HG03558 (cell line): Measurements from ENCODE around the gene HAUS7.

ENCODE experiments used
- ATAC-seq: cut with Tn5 transposase; IDR thresholded peaks from one replicate; pipeline ENCODE4 v1.9.1; 2021; ENCODE audit warnings: moderate number of reproducible peaks; ENCODE audit not compliant: unreplicated experiment; ENCODE audit errors: extremely low read depth

The HAUS7 gene

GRCh38 chrX:153443476-153444332 lies 26.7 kb downstream of the HAUS7 start:
- no peak for ATAC-seq

DNA sequence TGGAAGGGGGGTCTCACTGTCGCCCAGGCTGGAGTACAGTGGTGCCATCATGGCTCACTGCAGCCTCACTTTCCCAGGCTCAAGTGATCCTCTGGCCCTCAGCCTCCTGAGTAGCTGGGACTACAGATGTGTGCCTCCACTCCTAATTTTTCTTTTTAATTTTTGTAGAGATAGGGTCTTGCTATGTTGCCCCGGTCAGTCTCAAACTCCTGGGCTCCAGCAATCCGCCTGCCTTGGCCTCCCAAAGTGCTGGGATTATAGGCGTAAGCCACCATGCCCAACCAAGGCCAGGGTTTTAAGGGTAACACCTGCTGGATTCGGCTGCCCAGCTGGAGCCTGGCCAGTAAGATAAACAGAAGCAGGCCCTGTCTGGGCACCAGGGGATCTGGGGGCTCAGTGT lies 27.9 kb downstream of the HAUS7 start:
- no peak for ATAC-seq

GRCh38 chrX:153441981-153442380 lies 28.4 kb downstream of the HAUS7 start:
- no peak for ATAC-seq

- ATAC-seq = no peak
Observed at GRCh38 chrX:153441296-153441695, 29.1 kb downstream of the HAUS7 start.

- ATAC-seq = no peak
Observed at GRCh38 chrX:153440556-153441135, 29.7 kb downstream of the HAUS7 start.

GRCh38 chrX:153439977-153440376 lies 30.4 kb downstream of the HAUS7 start:
- no peak for ATAC-seq

DNA sequence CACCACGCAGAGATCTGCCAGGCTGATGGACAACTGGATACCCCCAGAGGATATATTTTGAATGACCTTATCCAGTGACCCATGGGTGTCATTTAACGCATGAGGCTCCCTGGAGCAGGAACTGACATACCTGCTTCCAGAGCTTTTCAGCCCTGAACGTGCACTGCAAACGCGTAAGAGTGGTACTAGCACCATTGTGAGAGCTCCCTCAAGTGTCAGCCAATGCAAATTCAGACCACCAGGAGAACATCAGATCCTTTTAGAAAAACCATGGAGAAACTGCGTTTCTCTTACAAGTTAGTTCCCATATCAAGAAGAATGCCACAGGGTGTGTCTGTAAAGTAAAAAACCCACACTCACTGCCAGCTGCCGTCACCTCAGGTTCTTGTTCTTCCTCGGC lies 31.8 kb downstream of the HAUS7 start:
- ATAC-seq = no peak

- no peak for ATAC-seq
Observed at GRCh38 chrX:153435845-153436244, 34.5 kb downstream of the HAUS7 start.

GRCh38 chrX:153434801-153435200 lies 35.6 kb downstream of the HAUS7 start:
- ATAC-seq = no peak

- no peak for ATAC-seq
Observed at GRCh38 chrX:153433781-153434285, 36.5 kb downstream of the HAUS7 start.

DNA sequence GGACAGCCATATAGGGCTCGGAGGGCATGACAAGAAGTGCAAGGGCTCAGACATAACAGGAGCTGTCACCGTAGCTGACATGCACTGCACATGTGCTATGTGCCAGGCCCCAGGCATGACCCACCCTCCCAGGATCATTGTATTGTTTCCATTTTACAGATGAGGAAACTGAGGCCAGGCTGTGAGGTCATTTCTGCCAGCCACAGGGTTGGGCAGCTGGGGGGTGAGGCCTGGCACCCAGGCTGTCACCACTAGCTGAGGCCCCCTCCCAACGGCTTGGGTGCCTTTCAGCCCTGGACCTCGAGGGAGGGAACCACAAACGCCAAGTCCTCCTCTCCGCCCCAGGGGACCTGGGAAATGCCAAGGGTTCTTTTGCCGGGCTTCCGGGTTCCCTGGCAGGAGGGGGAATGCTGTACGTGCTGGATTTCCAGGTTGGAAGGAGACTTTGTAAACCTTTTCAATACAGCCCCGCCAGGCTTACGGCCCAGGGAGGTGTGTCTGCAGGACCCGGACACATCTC lies 37.2 kb downstream of the HAUS7 start:
- no peak for ATAC-seq

- no peak for ATAC-seq
Observed at GRCh38 chrX:153430796-153431195, 39.6 kb downstream of the HAUS7 start.

DNA sequence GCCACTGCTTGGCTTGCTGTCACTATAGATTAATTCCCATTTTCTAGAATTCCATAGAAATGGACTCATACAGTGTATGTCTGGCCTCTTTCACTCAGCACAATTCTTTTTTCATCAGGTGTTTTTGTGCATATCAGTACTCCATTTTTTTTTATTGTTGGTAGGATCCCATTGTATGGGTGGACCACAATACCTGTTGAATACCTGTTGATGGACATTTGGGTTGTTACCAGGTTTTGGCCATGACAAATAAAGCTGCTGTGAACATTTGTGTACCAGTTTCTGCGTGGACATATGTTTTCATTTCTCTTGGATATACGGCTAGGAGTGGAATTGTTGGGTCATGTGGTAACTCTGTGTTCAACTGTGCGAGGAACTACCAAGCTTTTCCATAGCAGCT lies 44.2 kb downstream of the HAUS7 start:
- ATAC-seq = no peak

- ATAC-seq = no peak
Observed at GRCh38 chrX:153423652-153424051, 46.7 kb downstream of the HAUS7 start.

GRCh38 chrX:153421856-153422255 lies 48.5 kb downstream of the HAUS7 start:
- no peak for ATAC-seq

GRCh38 chrX:153420851-153421599 lies 49.4 kb downstream of the HAUS7 start:
- ATAC-seq = no peak

DNA sequence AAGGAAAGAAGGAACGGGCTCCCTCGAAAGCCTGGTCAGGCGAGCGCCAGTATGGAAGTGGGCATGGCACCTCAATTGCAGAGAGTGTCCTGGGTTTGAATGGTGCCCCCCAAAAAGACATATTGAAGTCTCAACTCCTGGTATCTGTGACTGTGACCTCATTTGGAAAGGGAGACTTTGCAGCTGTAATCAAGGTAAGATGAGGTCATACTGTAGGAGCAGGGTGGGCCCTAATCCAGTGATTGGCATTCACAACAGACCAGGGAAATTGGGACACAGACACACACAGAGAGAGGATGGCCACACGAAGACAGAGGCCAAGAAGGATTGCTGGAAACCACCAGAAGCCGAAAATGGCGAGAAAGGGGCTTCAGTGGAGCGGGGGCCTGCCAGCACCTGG lies 52.7 kb downstream of the HAUS7 start:
- no peak for ATAC-seq

DNA sequence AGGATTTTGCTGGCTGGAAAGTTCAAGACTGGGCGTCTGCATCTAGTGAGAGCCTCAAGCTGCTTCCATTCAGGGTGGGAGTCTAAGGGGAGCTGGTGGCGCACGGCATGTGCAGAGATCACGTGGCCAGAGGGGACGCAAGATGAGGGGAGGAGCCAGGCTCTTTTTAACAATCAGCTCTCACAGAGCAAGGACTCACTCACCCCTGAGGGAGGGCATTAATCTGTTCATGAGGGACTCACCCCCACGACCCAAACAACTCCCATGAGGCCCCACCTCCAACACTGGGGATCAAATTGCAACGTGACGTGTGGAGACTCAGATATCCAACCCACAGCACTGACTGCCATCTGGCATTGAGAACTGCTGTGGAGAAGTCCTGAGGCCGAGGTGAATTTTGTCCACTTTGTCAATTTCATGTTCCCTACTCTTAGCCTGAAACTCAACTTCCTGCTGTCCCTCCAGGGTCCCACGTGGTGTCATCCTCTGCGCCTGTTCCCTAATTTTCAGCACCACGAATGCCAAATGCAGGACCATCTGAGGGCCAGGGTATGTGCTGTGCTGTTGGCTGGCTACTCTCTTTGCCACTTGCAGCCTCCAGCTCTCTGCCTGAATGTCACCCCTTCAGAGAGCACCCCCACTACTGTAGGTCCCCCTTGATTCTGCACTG lies 53.5 kb downstream of the HAUS7 start:
- no peak for ATAC-seq

DNA sequence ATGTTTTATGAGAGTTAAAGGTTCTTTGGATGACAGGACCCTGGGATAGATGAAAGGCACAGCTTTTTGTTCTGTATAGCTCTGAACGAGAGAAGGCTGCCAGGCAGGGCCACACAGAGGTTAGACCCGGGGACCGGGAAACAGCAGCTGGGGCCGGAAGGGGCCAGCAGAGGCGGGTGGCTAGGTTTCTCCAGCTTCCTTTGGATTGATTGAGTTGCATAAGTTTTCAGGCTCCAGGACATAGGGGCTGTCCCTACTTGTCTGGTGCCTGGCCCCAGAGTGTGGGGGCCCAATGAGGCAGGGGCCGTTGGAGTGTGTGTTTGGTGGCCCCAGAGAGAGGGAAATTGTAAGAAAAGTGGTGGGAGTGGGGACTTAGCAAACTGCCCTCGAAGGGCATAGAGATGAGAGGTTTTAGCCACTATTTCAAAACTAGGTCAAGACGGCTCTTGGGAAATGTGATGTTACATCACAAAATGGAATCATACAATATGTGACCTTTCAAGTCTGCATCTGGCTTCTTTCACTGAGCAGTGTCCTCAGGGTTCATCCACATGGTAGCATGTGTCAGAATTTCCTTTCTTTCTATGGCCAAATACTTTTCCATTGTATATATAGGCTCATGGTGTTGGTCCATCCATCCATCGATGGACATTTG lies 55.4 kb downstream of the HAUS7 start:
- no peak for ATAC-seq

- ATAC-seq = no peak
Observed at GRCh38 chrX:153413731-153414130, 56.6 kb downstream of the HAUS7 start.
